GM19397 (cell line): ENCODE measurements around the gene TBC1D20.
"Not testable (repeated sequence)": the region's sequence is repeated elsewhere in the genome, so short reads cannot be mapped to it uniquely, and the experiment has no call there.

Experiments used
- ATAC-seq: cut with Tn5 transposase; IDR thresholded peaks from one replicate; pipeline ENCODE4 v1.9.1; 2021; ENCODE audit warnings: mild to moderate bottlenecking, moderate library complexity; ENCODE audit not compliant: unreplicated experiment

TBC1D20 gene

GRCh38 chr20:476561-477249, 14.4 kb upstream of the TBC1D20 start:
- ATAC-seq = not testable (repeated sequence)

GRCh38 chr20:475463-476357, 13.4 kb upstream of the TBC1D20 start:
- no peak for ATAC-seq

- ATAC-seq = no peak
Observed at GRCh38 chr20:474581-474980, 12.2 kb upstream of the TBC1D20 start.

- ATAC-seq = no peak
Observed at GRCh38 chr20:472889-473292, 10.6 kb upstream of the TBC1D20 start.

- no peak for ATAC-seq
Observed at GRCh38 chr20:472137-472846, 10.0 kb upstream of the TBC1D20 start.

GRCh38 chr20:469746-470490, 7.6 kb upstream of the TBC1D20 start:
- ATAC-seq = no peak

GRCh38 chr20:467755-468154, 5.4 kb upstream of the TBC1D20 start:
- ATAC-seq = no peak

GRCh38 chr20:461254-462198, 807 bp downstream of the TBC1D20 start:
- ATAC-seq = peak; percentile 37

- ATAC-seq = no peak
Observed at GRCh38 chr20:460707-461106, 1.6 kb downstream of the TBC1D20 start.

GRCh38 chr20:460180-460579, 2.2 kb downstream of the TBC1D20 start:
- no peak for ATAC-seq

GRCh38 chr20:458776-459175, 3.6 kb downstream of the TBC1D20 start:
- ATAC-seq = no peak

- ATAC-seq = no peak
Observed at GRCh38 chr20:454951-455350, 7.4 kb downstream of the TBC1D20 start.

GRCh38 chr20:452021-452420, 10.3 kb downstream of the TBC1D20 start:
- ATAC-seq = not testable (repeated sequence)

- ATAC-seq = no peak
Observed at GRCh38 chr20:445514-446336, 16.6 kb downstream of the TBC1D20 start.

- no peak for ATAC-seq
Observed at GRCh38 chr20:444862-445426, 17.4 kb downstream of the TBC1D20 start.

GRCh38 chr20:444117-444516, 18.2 kb downstream of the TBC1D20 start:
- ATAC-seq = no peak

- ATAC-seq = no peak
Observed at GRCh38 chr20:443223-443775, 19.0 kb downstream of the TBC1D20 start.

GRCh38 chr20:440636-441035, 21.7 kb downstream of the TBC1D20 start:
- ATAC-seq = no peak
